K562 (cell line): Measurements from ENCODE around the gene MCM9. TPM values are rescaled to one million over a fixed set of nuclear protein-coding genes. Genes with fewer than 3 reads are reported as not detected.

Source experiments
- ADNP ChIP-seq: fragments of 200-800 bp; sonication (Bioruptor generic); IDR thresholded peaks from 2 replicates; pipeline ENCODE4 v1.6.1; 2016; ENCODE audit warnings: missing genetic modification characterization, missing compliant biosample characterization
- ATF6 ChIP-seq: sonication (generic); formaldehyde crosslinking; IDR thresholded peaks from 2 replicates; pipeline ENCODE4 v1.4.0; 2020; ENCODE audit warnings: mild to moderate bottlenecking, missing genetic modification reagents
- CHD2 ChIP-seq: IDR thresholded peaks from 2 replicates; pipeline ENCODE4 v1.6.1; 2011; ENCODE audit warnings: low read depth, low read length
- GMEB1 ChIP-seq: fragments of 250-450 bp; sonication (Bioruptor Pico); IDR thresholded peaks from 2 replicates; pipeline ENCODE4 v1.4.0; 2020; ENCODE audit warnings: mild to moderate bottlenecking
- HDAC6 ChIP-seq: IDR thresholded peaks from 2 replicates; pipeline ENCODE4 v1.6.1; 2012; ENCODE audit warnings: low read depth, mild to moderate bottlenecking, control low read depth, inconsistent platforms, low read length, moderate library complexity
- HOMEZ ChIP-seq: fragments of 250-450 bp; sonication (Bioruptor Pico); IDR thresholded peaks from 2 replicates; pipeline ENCODE4 v1.4.0; 2020; ENCODE audit warnings: mild to moderate bottlenecking, moderate library complexity
- MXD1 ChIP-seq: fragments of 250-450 bp; sonication (Bioruptor Pico); IDR thresholded peaks from 2 replicates; pipeline ENCODE4 v1.8.0; 2021; ENCODE audit warnings: borderline replicate concordance, mild to moderate bottlenecking, moderate library complexity; ENCODE audit not compliant: poor library complexity, severe bottlenecking
- NCOA2 ChIP-seq, 2 experiments: fragments of 450-650 bp; IDR thresholded peaks; 2 replicates each; pipeline ENCODE4 v1.6.1; 2018; ENCODE audit warnings: mild to moderate bottlenecking in 2 of 2, moderate library complexity in 1 of 2; ENCODE audit not compliant: partially characterized antibody in 2 of 2
- NFE2 ChIP-seq: IDR thresholded peaks from 2 replicates; pipeline ENCODE4 v1.6.1; 2014; ENCODE audit warnings: antibody characterized with exemption, low read depth
- NUFIP1 ChIP-seq: fragments of 450-650 bp; IDR thresholded peaks from 2 replicates; pipeline ENCODE4 v1.6.1; 2018; ENCODE audit not compliant: partially characterized antibody
- PBX2 ChIP-seq, 2 experiments: IDR thresholded peaks in 1 of 2; conservative IDR thresholded peaks in 1 of 2; 2 replicates each; pipeline ENCODE4 v1.6.1; 2016; ENCODE audit warnings: low read depth in 2 of 2, mild to moderate bottlenecking in 1 of 2, missing compliant biosample characterization in 1 of 2, missing genetic modification characterization in 1 of 2, moderate library complexity in 1 of 2
- POLR2G ChIP-seq: fragments of 200-400 bp; formaldehyde crosslinking; IDR thresholded peaks from 2 replicates; pipeline ENCODE4 v1.6.1; 2017; ENCODE audit warnings: low read depth, mild to moderate bottlenecking, antibody characterized with exemption, low read length, moderate library complexity
- SRF ChIP-seq, 2 experiments: fragments of 250-450, 450-650 bp in 1 of 2; sonication (Bioruptor Pico) in 1 of 2; sonication (generic) in 1 of 2; formaldehyde crosslinking; IDR thresholded peaks; 2 replicates each; pipeline versions ENCODE4 v1.5.0 to v1.5.1; 2020 to 2022; ENCODE audit warnings: mild to moderate bottlenecking in 1 of 2, missing genetic modification reagents in 1 of 2
- ZBTB34 ChIP-seq: fragments of 250-450 bp; sonication (Bioruptor Pico); IDR thresholded peaks from 2 replicates; pipeline ENCODE4 v1.8.0; 2021; ENCODE audit warnings: mild to moderate bottlenecking, moderate library complexity
- ZC3H11A ChIP-seq: IDR thresholded peaks from 2 replicates; pipeline ENCODE4 v1.6.1; 2012; ENCODE audit warnings: low read depth, low read length, improper control_type of control experiment
- ZNF184 ChIP-seq: sonication (generic); formaldehyde crosslinking; IDR thresholded peaks from 2 replicates; pipeline ENCODE4 v1.5.0; 2020; ENCODE audit warnings: missing genetic modification reagents
- polyA plus RNA-seq, 8 experiments: library from polyadenylated mRNA; depleted of rRNA in 4 of 8; stranded (reverse) in 5 of 8; unstranded in 3 of 8; fragments of >200 nt; fragmentation: Nextera tagmentation in 2 of 8; fragmentation: Illumina TruSeq in 1 of 8; extraction: Ambion mirVana in 2 of 8; extraction: Trizol in 1 of 8; gene quantifications; 2 replicates each; pipeline versions ENCODE4 v1.2.1 to v1.2.3, GENCODE V29; 2011 to 2014; ENCODE audit warnings: inconsistent platforms in 1 of 8, missing spikeins in 1 of 8
- total RNA-seq, 7 experiments: library from RNA; depleted of rRNA in 6 of 7; stranded (reverse); fragments of >200 nt in 6 of 7; fragmentation: Illumina TruSeq in 2 of 7; extraction: Trizol in 2 of 7; gene quantifications; 2 replicates each; pipeline versions ENCODE4 v1.2.1 to v1.2.3, GENCODE V29; 2011 to 2021; ENCODE audit warnings: low replicate concordance in 1 of 7

Gene MCM9
- total and polyA plus RNA-seq, 9 of the 15 experiments (the other 6 are each of a cell fraction or from before 2014, with no cell fraction given): 4.8 to 16.7 (median 11.6) TPM

GRCh38 chr6:118893064-118893806 lies 41.7 kb downstream of the MCM9 start (continued):
- TF ChIP-seq NFE2: no peak
- TF ChIP-seq ZNF184: no peak
- no peak for TF ChIP-seq ADNP (tag)
- TF ChIP-seq NUFIP1: no peak
- TF ChIP-seq ATF6 (CRISPR knock-in tag): no peak
- TF ChIP-seq POLR2G: no peak
- no peak for TF ChIP-seq ZBTB34
- no peak for TF ChIP-seq MXD1 (CRISPR knock-in tag)
- TF ChIP-seq SRF (CRISPR knock-in tag; IDR thresholded peaks at IDR 0.05): no peak
- TF ChIP-seq PBX2 (CRISPR knock-in tag; IDR thresholded peaks at IDR 0.05; ENCODE audit: low read depth): no peak
- peak; percentile 68; the same call in 1 of the 2 replicates for TF ChIP-seq PBX2 (tag; conservative IDR thresholded peaks at IDR 0.05; ENCODE audit: low read depth)
- TF ChIP-seq HDAC6: no peak
- TF ChIP-seq GMEB1 (CRISPR knock-in tag): peak; percentile 23; the same call in 1 of the 2 replicates
- no peak for TF ChIP-seq NCOA2 (IDR thresholded peaks at IDR 0.05; ENCODE audit: partially characterized antibody in 2 of 2)
- TF ChIP-seq CHD2: no peak
- TF ChIP-seq ZC3H11A: no peak
- TF ChIP-seq HOMEZ (CRISPR knock-in tag): no peak
